Endothelial cell of umbilical vein (primary cell): ENCODE measurements around the gene SLC47A2. TPM values are rescaled to one million over a fixed set of nuclear protein-coding genes. Genes with fewer than 3 reads are reported as not detected.

Experiments
- BruUV-seq: library from RNA; stranded (reverse); fragments of 400-500 nt; replicated peaks from 2 replicates; lab custom pipeline; 2021; lab: Mats Ljungman, UMichigan
- CTCF ChIA-PET: fragments of 300-600, 350-600 bp; sonication (Branson Sonifier 250); formaldehyde crosslinking; loops from one replicate; lab custom pipeline; 2021; ENCODE audit warnings: antibody characterized with exemption, inconsistent platforms; lab: Charles Lee
- POLR2A ChIA-PET: fragments of 300-600, 350-600 bp; sonication (Branson Sonifier 250); formaldehyde crosslinking; loops from one replicate; lab custom pipeline; 2021; ENCODE audit warnings: antibody characterized with exemption, inconsistent platforms; lab: Charles Lee
- DNase-seq: peaks from one replicate; pipeline ENCODE4 v3.0.0-alpha.2; 2011; ENCODE audit warnings: low read depth, low spot score
- FAIRE-seq: peaks from 2 replicates; lab custom pipeline; 2011; peaks lifted over from hg19 to GRCh38; lab: Jason Lieb, UNC
- H2AFZ ChIP-seq: 2 replicates; pipeline ENCODE4 v1.6.0; 2012; ENCODE audit warnings: low read depth, low read length, control low read depth, inconsistent platforms
- H3K27ac ChIP-seq: 2 replicates; pipeline ENCODE4 v1.5.1; 2011; ENCODE audit warnings: low read depth, mild to moderate bottlenecking, control low read depth, low read length, moderate library complexity; ENCODE audit not compliant: insufficient read depth
- H3K27me3 ChIP-seq, 2 experiments: 2 replicates each; pipeline versions ENCODE4 v1.6.0 to v1.6.1; 2011; ENCODE audit warnings: low read length in 2 of 2, mixed read lengths in 1 of 2; ENCODE audit not compliant: control insufficient read depth in 2 of 2, insufficient read depth in 2 of 2
- H3K36me3 ChIP-seq, 2 experiments: 2 replicates in 1 of 2; 3 replicates in 1 of 2; pipeline ENCODE4 v1.5.1; 2011; ENCODE audit warnings: low read length in 2 of 2, mild to moderate bottlenecking in 1 of 2, moderate library complexity in 1 of 2; ENCODE audit not compliant: control insufficient read depth in 2 of 2, insufficient read depth in 2 of 2; ENCODE audit errors: extremely low read depth in 1 of 2
- H3K4me1 ChIP-seq: 3 replicates; pipeline ENCODE4 v1.5.1; 2011; ENCODE audit warnings: mild to moderate bottlenecking, low read length; ENCODE audit not compliant: control insufficient read depth, insufficient read depth; ENCODE audit errors: extremely low read depth
- H3K4me2 ChIP-seq: 2 replicates; pipeline ENCODE4 v1.6.1; 2011; ENCODE audit warnings: low read length, control low read depth, mixed read lengths; ENCODE audit not compliant: insufficient read depth
- H3K4me3 ChIP-seq, 3 experiments: fragments of 200-600 bp in 1 of 3; sonication (generic), shearing (Covaris generic) in 1 of 3; replicated peaks in 1 of 3; 2 replicates each; pipeline ENCODE4 v1.5.1; 2011 to 2016; ENCODE audit warnings: control low read depth in 3 of 3, low read length in 3 of 3, mild to moderate bottlenecking in 2 of 3, inconsistent platforms in 1 of 3, low read depth in 1 of 3, moderate library complexity in 1 of 3; ENCODE audit not compliant: insufficient read depth in 1 of 3
- H3K79me2 ChIP-seq: 2 replicates; pipeline ENCODE4 v1.6.0; 2012; ENCODE audit warnings: low read length, inconsistent platforms; ENCODE audit not compliant: control insufficient read depth, insufficient read depth
- H3K9ac ChIP-seq: replicated peaks from 2 replicates; pipeline ENCODE3; 2011; ENCODE audit warnings: low read length, control low read depth; ENCODE audit not compliant: insufficient read depth; ENCODE audit errors: extremely low read depth
- H3K9me1 ChIP-seq: replicated peaks from 3 replicates; pipeline ENCODE4 v1.6.0; 2011; ENCODE audit warnings: mild to moderate bottlenecking, low read length; ENCODE audit not compliant: control insufficient read depth, insufficient read depth; ENCODE audit errors: extremely low read depth
- H3K9me3 ChIP-seq: replicated peaks from 2 replicates; pipeline ENCODE4 v1.5.1; 2012; ENCODE audit warnings: low read length, inconsistent platforms; ENCODE audit not compliant: control insufficient read depth, insufficient read depth
- H4K20me1 ChIP-seq: replicated peaks from 2 replicates; pipeline ENCODE3; 2011; ENCODE audit warnings: mild to moderate bottlenecking, low read length; ENCODE audit not compliant: control insufficient read depth, insufficient read depth; ENCODE audit errors: extremely low read depth
- EZH2 ChIP-seq: IDR thresholded peaks from 2 replicates; pipeline ENCODE4 v1.6.1; 2012; ENCODE audit warnings: borderline replicate concordance, low read depth, mild to moderate bottlenecking, moderate library complexity, low read length, inconsistent platforms; ENCODE audit not compliant: severe bottlenecking
- FOS ChIP-seq: IDR thresholded peaks from 2 replicates; pipeline ENCODE4 v1.6.1; 2011; ENCODE audit warnings: mild to moderate bottlenecking, low read length, moderate library complexity, borderline replicate concordance; ENCODE audit not compliant: insufficient read depth
- GATA2 ChIP-seq: IDR thresholded peaks from 2 replicates; pipeline ENCODE4 v1.7.0; 2011; ENCODE audit warnings: low read depth, mild to moderate bottlenecking, moderate library complexity, mixed read lengths, low read length; ENCODE audit not compliant: insufficient read length, insufficient read depth
- JUN ChIP-seq: IDR thresholded peaks from 2 replicates; pipeline ENCODE4 v1.6.1; 2011; ENCODE audit warnings: borderline replicate concordance, low read depth; ENCODE audit not compliant: insufficient read length, insufficient read depth
- MYC ChIP-seq: IDR thresholded peaks from one replicate; pipeline ENCODE4 v1.6.1; 2011; ENCODE audit warnings: mild to moderate bottlenecking, low read depth, low read length
- POLR2A ChIP-seq: IDR thresholded peaks from 2 replicates; pipeline ENCODE4 v1.6.1; 2012; ENCODE audit warnings: low read depth, mild to moderate bottlenecking, control low read depth, low read length
- POLR2AphosphoS5 ChIP-seq: IDR thresholded peaks from 2 replicates; pipeline ENCODE4 v1.6.1; 2012; ENCODE audit warnings: low read depth, mild to moderate bottlenecking, control low read depth, low read length, moderate library complexity; ENCODE audit not compliant: insufficient read depth
- dilution Hi-C: fragments of 300-500 bp; cut with MboI; formaldehyde crosslinking; loops from one replicate; pipeline ENCODE4 v1.15.0; 2019; ENCODE audit warnings: low sequenced_read_pairs; ENCODE audit not compliant: extremely low pct_ligation_motif_present
- intact Hi-C: fragments of 100-400 bp; cut with micrococcal nuclease; formaldehyde crosslinking; loops from one replicate; pipeline ENCODE4 v1.10.0; 2022
- polyA plus RNA-seq, 4 experiments: library from polyadenylated mRNA; depleted of rRNA in 3 of 4; stranded (reverse) in 3 of 4; unstranded in 1 of 4; fragments of >200 nt; gene quantifications; 2 replicates each; pipeline versions ENCODE4 v1.2.1 to v1.2.3, GENCODE V29; 2011 to 2012; ENCODE audit warnings: missing spikeins in 1 of 4
- total RNA-seq: library from RNA; stranded (reverse); gene quantifications from 2 replicates; pipeline ENCODE4 v1.2.3, GENCODE V29; 2021
- TF ChIP-seq, protein P1 (sequence below), 2 donors: IDR thresholded peaks; 1 replicate in 1 of 2; 2 replicates in 1 of 2; pipeline ENCODE4 v1.5.1; 2011; ENCODE audit warnings: low read length in 2 of 2, mild to moderate bottlenecking in 2 of 2, moderate library complexity in 2 of 2, control low read depth in 1 of 2, inconsistent platforms in 1 of 2, low read depth in 1 of 2; ENCODE audit not compliant: insufficient read depth in 1 of 2; ENCODE audit errors: extremely low read depth in 1 of 2
- TF ChIP-seq, protein P2 (sequence below): IDR thresholded peaks from 2 replicates; pipeline ENCODE4 v1.6.1; 2011; ENCODE audit not compliant: insufficient read depth, insufficient read length

Gene SLC47A2
- total and polyA plus RNA-seq, 2 donors (not counting 3 experiments of a cell fraction or from before 2014, with no cell fraction given), result not detected

DNA sequence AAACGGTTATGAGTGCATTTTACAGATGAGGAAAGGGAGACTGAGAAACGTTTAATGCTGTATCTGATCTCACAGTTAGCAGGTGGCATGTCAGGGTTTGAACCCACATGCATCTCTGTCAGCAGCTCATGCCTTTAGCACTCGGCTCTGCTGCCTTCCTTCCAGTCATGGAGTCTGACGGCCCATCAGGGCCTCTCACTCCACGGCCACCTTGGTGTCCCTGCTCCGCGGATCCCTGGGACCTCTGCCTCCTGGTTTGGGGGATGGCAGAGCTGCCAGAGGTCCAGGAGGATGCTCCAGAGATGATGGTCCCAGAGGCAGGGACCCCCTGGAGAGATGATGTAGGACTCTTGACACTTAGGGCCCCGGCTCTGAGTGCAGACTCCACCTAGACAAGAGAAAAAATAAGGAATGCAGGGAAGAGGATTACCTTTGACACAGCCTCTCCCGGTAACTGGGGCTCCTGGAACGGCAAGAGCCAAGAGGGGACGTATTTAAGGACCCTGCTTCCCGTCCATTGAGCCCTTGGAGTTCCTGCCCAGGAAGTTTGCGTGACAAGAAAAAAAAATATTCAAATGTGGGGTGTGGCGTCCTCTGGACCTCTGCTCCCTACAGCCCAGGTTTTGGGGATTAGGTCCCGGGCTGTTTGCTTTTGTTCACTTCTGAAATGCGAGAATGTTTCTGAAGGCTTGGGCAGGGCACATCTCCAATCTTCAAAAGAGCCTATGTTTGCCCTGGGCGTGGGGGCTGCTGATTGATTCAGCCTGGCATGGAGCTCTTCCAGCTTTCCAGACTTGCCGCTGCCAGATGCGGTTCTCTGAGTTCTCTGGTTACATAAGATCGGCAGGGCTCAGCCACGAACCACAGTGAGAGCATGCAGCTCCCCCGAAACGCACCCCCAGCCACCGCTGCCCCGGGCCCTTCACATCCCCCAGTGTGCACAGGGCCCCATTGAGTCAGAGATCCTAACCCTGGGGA is 31.7 kb upstream of the SLC47A2 start, which contains the start of gene ALDH3A1:
ALDH3A1 (minus strand) TSS at position 470 of the 978 bp plus-strand sequence. CDS start 3,169 bp downstream, outside the sequence.
- no peak within 1 kb of the TSS for H3K4me2 ChIP-seq
- H3K36me3 ChIP-seq, result no peaks in the 10 kb centered on the region
- H4K20me1 ChIP-seq, result no peaks in the 10 kb centered on the region
- intact Hi-C loops, result no loop called here
- no peak within 1 kb of the TSS for H3K4me3 ChIP-seq
- POLR2A ChIA-PET, result no interaction called here
- dilution Hi-C loops, result no loop called here
- DNase-seq (no peak), FAIRE-seq (no peak)
- no peaks in the 10 kb centered on the region for H3K9me1 ChIP-seq
- peaks cover 15% of the 10 kb centered on the region for H3K4me1 ChIP-seq
- CTCF ChIA-PET, result interaction anchor here (8.4 kb wide), 1 partner anchor 14 kb away, joined by 72 read pairs; no protein-coding TSS in a partner anchor
- H2AFZ ChIP-seq, result peak within 1 kb of the TSS; percentile 46
- H3K79me2 ChIP-seq, result no peaks in the 10 kb centered on the region
- H3K9me3 ChIP-seq, result no peaks in the 10 kb centered on the region
- H3K27ac ChIP-seq, result no peak within 1 kb of the TSS
- BruUV-seq, result no TSS peak
- TF ChIP-seq POLR2A (no peak), GATA2 (no peak)
- H3K27me3 ChIP-seq, result no peaks in the 10 kb centered on the region
- H3K9ac ChIP-seq, result no peak within 1 kb of the TSS

DNA sequence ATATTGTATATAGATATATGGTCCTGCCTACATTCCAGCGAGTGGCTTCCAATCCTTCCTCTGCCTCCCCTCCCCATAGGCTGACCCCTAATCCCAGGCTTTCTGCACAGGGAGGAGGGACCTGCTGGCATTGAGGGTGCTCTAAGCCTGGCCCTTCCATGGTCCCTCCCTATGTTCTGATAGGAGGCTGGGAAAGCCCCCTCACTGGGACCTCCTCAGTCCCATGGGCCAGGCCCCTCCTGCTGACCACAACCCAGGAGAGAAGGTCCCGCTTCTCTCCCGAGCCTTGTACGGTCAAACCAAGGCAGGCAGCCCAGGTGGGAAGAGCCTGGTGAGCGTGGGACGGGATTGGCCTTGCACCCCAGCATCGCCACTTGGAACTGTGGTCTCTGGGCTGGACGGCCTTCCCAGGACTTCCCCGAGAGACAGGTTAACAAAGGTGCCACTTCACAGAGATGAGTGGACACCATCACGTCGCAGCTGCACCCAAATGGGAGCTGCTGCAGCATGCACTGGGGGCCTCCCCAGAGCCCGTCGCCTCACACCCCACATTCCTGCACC is 30.9 kb upstream of the SLC47A2 start:
- Histone ChIP-seq H3K27me3 (no peaks in the 10 kb centered on the region), H3K36me3 (no peaks in the 10 kb centered on the region), H2AFZ (no peak overlapping the region), H4K20me1 (no peaks in the 10 kb centered on the region), H3K79me2 (no peaks in the 10 kb centered on the region), H3K4me2 (no peak overlapping the region), H3K9me1 (no peaks in the 10 kb centered on the region), H3K4me1 (peaks cover 7% of the 10 kb centered on the region), H3K4me3 (no peak overlapping the region), H3K9me3 (no peaks in the 10 kb centered on the region), H3K27ac (no peak overlapping the region), H3K9ac (no peak overlapping the region)
- BruUV-seq, result no TSS peak
- DNase-seq (no peak), FAIRE-seq (no peak)
- POLR2A ChIA-PET, result no interaction called here
- dilution Hi-C loops, result no loop called here
- TF ChIP-seq, protein P1, sequence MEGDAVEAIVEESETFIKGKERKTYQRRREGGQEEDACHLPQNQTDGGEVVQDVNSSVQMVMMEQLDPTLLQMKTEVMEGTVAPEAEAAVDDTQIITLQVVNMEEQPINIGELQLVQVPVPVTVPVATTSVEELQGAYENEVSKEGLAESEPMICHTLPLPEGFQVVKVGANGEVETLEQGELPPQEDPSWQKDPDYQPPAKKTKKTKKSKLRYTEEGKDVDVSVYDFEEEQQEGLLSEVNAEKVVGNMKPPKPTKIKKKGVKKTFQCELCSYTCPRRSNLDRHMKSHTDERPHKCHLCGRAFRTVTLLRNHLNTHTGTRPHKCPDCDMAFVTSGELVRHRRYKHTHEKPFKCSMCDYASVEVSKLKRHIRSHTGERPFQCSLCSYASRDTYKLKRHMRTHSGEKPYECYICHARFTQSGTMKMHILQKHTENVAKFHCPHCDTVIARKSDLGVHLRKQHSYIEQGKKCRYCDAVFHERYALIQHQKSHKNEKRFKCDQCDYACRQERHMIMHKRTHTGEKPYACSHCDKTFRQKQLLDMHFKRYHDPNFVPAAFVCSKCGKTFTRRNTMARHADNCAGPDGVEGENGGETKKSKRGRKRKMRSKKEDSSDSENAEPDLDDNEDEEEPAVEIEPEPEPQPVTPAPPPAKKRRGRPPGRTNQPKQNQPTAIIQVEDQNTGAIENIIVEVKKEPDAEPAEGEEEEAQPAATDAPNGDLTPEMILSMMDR (IDR thresholded peaks at IDR 0.05; ENCODE audit: extremely low read depth in 1 of 2, insufficient read depth in 1 of 2, low read depth in 1 of 2, low read length in 2 of 2), result no peak
- TF ChIP-seq FOS, result no peak
- TF ChIP-seq POLR2AphosphoS5, result no peak
- TF ChIP-seq EZH2, result no peak
- no peak for TF ChIP-seq JUN
- TF ChIP-seq, protein P2, sequence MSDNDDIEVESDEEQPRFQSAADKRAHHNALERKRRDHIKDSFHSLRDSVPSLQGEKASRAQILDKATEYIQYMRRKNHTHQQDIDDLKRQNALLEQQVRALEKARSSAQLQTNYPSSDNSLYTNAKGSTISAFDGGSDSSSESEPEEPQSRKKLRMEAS, result no peak
- TF ChIP-seq MYC, result no peak
- TF ChIP-seq GATA2, result no peak
- no peak for TF ChIP-seq POLR2A
- CTCF ChIA-PET, result interaction anchor here (8.4 kb wide), 1 partner anchor 14 kb away, joined by 72 read pairs; no protein-coding TSS in a partner anchor
- intact Hi-C loops, result no loop called here
